Measurements from ENCODE around the gene ATP11A.

Gene ATP11A

GRCh38 chr13:112764028-112764427 lies 74.2 kb downstream of the ATP11A start:
- DNase-seq: no peak

GRCh38 chr13:112764864-112765561 lies 75.2 kb downstream of the ATP11A start:
- no peak for DNase-seq

- DNase-seq: no peak
Observed at GRCh38 chr13:112765731-112766130, 75.9 kb downstream of the ATP11A start.

GRCh38 chr13:112766336-112766735 lies 76.5 kb downstream of the ATP11A start:
- no peak for DNase-seq

GRCh38 chr13:112767506-112768471 lies 78.0 kb downstream of the ATP11A start:
- no peak for DNase-seq

GRCh38 chr13:112768795-112769481 lies 79.1 kb downstream of the ATP11A start:
- DNase-seq: no peak

GRCh38 chr13:112769615-112770014 lies 79.8 kb downstream of the ATP11A start:
- DNase-seq: no peak

- DNase-seq: no peak
Observed at GRCh38 chr13:112770504-112770903, 80.7 kb downstream of the ATP11A start.

- no peak for DNase-seq
Observed at GRCh38 chr13:112771139-112771876, 81.5 kb downstream of the ATP11A start.

- DNase-seq: no peak
Observed at GRCh38 chr13:112771877-112772538, 82.2 kb downstream of the ATP11A start.

GRCh38 chr13:112772539-112772909 lies 82.7 kb downstream of the ATP11A start:
- DNase-seq: no peak

- no peak for DNase-seq
Observed at GRCh38 chr13:112772929-112773328, 83.1 kb downstream of the ATP11A start.

GRCh38 chr13:112773601-112774447 lies 84.0 kb downstream of the ATP11A start:
- DNase-seq: no peak

- DNase-seq: no peak
Observed at GRCh38 chr13:112774448-112774792, 84.6 kb downstream of the ATP11A start.

- DNase-seq: no peak
Observed at GRCh38 chr13:112774829-112775565, 85.2 kb downstream of the ATP11A start.

- no peak for DNase-seq
Observed at GRCh38 chr13:112775791-112776279, 86.0 kb downstream of the ATP11A start.

- DNase-seq: no peak
Observed at GRCh38 chr13:112776354-112776753, 86.5 kb downstream of the ATP11A start.

- no peak for DNase-seq
Observed at GRCh38 chr13:112776971-112777370, 87.1 kb downstream of the ATP11A start.

- no peak for DNase-seq
Observed at GRCh38 chr13:112777637-112778406, 88.0 kb downstream of the ATP11A start.
